Mesenchymal stem cell (in vitro differentiated cells and primary cell): ENCODE measurements around the gene TCHP.

Source experiments
- DNase-seq: peaks from one replicate; pipeline ENCODE4 v3.0.0-alpha.2; 2013
- H2AFZ ChIP-seq: one replicate; pipeline ENCODE4 v1.6.1; 2013; ENCODE audit warnings: low read depth, mild to moderate bottlenecking, control low read depth, inconsistent platforms, low read length, moderate library complexity
- H2AK5ac ChIP-seq: 2 replicates; pipeline ENCODE4 v1.6.1; 2013; ENCODE audit warnings: low read length, moderate library complexity, mild to moderate bottlenecking, inconsistent platforms; ENCODE audit not compliant: severe bottlenecking
- H2BK120ac ChIP-seq: one replicate; pipeline ENCODE4 v1.6.1; 2013; ENCODE audit warnings: low read depth, mild to moderate bottlenecking, inconsistent platforms, low read length, moderate library complexity
- H2BK12ac ChIP-seq, 2 experiments: one replicate each; pipeline ENCODE4 v1.6.1; 2013; ENCODE audit warnings: inconsistent platforms in 2 of 2, low read length in 2 of 2, mild to moderate bottlenecking in 2 of 2, moderate library complexity in 2 of 2, control low read depth in 1 of 2
- H2BK15ac ChIP-seq: one replicate; pipeline ENCODE4 v1.6.1; 2013; ENCODE audit warnings: mild to moderate bottlenecking, low read depth, inconsistent platforms; ENCODE audit not compliant: poor library complexity, severe bottlenecking
- H2BK5ac ChIP-seq: 2 replicates; pipeline ENCODE4 v1.6.1; 2013; ENCODE audit warnings: low read depth, mild to moderate bottlenecking, low read length, control low read depth, inconsistent platforms; ENCODE audit not compliant: poor library complexity, severe bottlenecking
- H3K14ac ChIP-seq, 2 experiments: one replicate each; pipeline ENCODE4 v1.6.1; 2013; ENCODE audit warnings: inconsistent platforms in 2 of 2, low read length in 2 of 2, control low read depth in 1 of 2, mild to moderate bottlenecking in 1 of 2, moderate library complexity in 1 of 2
- H3K18ac ChIP-seq, 2 experiments: one replicate each; pipeline ENCODE4 v1.6.1; 2013; ENCODE audit warnings: inconsistent platforms in 2 of 2, low read length in 2 of 2, control low read depth in 1 of 2, low read depth in 1 of 2, mild to moderate bottlenecking in 1 of 2
- H3K23ac ChIP-seq, 2 experiments: one replicate each; pipeline ENCODE4 v1.6.1; 2013; ENCODE audit warnings: inconsistent platforms in 2 of 2, low read length in 2 of 2, mild to moderate bottlenecking in 2 of 2, moderate library complexity in 2 of 2, control low read depth in 1 of 2
- H3K27ac ChIP-seq: 2 replicates; pipeline ENCODE4 v1.5.1; 2013; ENCODE audit warnings: mild to moderate bottlenecking, moderate library complexity, low read length, control low read depth, inconsistent platforms; ENCODE audit not compliant: poor library complexity, severe bottlenecking
- H3K27me3 ChIP-seq, 2 experiments: 2 replicates each; pipeline versions ENCODE4 v1.6.1 to v1.7.0; 2013; ENCODE audit warnings: low read length in 2 of 2, mild to moderate bottlenecking in 2 of 2, moderate library complexity in 2 of 2, control low read depth in 1 of 2, inconsistent platforms in 1 of 2; ENCODE audit not compliant: control insufficient read depth in 1 of 2, insufficient read depth in 1 of 2
- H3K36me3 ChIP-seq, 2 experiments: 2 replicates each; pipeline versions ENCODE4 v1.6.1 to v1.7.0; 2013; ENCODE audit warnings: low read length in 2 of 2, control low read depth in 1 of 2, inconsistent platforms in 1 of 2, low read depth in 1 of 2, mild to moderate bottlenecking in 1 of 2; ENCODE audit not compliant: insufficient read depth in 2 of 2, control insufficient read depth in 1 of 2
- H3K4ac ChIP-seq, 2 experiments: one replicate each; pipeline ENCODE4 v1.6.1; 2013; ENCODE audit warnings: inconsistent platforms in 2 of 2, low read length in 2 of 2, mild to moderate bottlenecking in 2 of 2, moderate library complexity in 2 of 2, control low read depth in 1 of 2, low read depth in 1 of 2
- H3K4me1 ChIP-seq: 2 replicates; pipeline ENCODE4 v1.6.1; 2013; ENCODE audit warnings: low read depth, low read length, control low read depth; ENCODE audit not compliant: control insufficient read depth, insufficient read depth
- H3K4me2 ChIP-seq: 2 replicates; pipeline ENCODE4 v1.6.1; 2013; ENCODE audit warnings: low read length, mild to moderate bottlenecking, inconsistent platforms; ENCODE audit not compliant: poor library complexity, severe bottlenecking
- H3K4me3 ChIP-seq, 2 experiments: 2 replicates each; pipeline versions ENCODE4 v1.5.1 to v1.7.0; 2013; ENCODE audit warnings: low read length in 2 of 2, mild to moderate bottlenecking in 2 of 2, control low read depth in 1 of 2, low read depth in 1 of 2; ENCODE audit not compliant: insufficient read depth in 1 of 2
- H3K79me1 ChIP-seq: replicated peaks from 2 replicates; pipeline ENCODE4 v1.6.1; 2013; ENCODE audit warnings: mild to moderate bottlenecking, control low read depth, low read length, inconsistent platforms; ENCODE audit not compliant: poor library complexity, severe bottlenecking
- H3K9ac ChIP-seq: 2 replicates; pipeline ENCODE4 v1.7.0; 2013; ENCODE audit warnings: mild to moderate bottlenecking, low read length, moderate library complexity
- H3K9me3 ChIP-seq: 2 replicates; pipeline ENCODE4 v1.7.0; 2013; ENCODE audit warnings: mild to moderate bottlenecking, low read length; ENCODE audit not compliant: control insufficient read depth
- H4K8ac ChIP-seq: one replicate; pipeline ENCODE4 v1.6.1; 2013; ENCODE audit warnings: inconsistent platforms, mild to moderate bottlenecking, low read length, moderate library complexity
- H4K91ac ChIP-seq: one replicate; pipeline ENCODE4 v1.6.1; 2013; ENCODE audit warnings: mild to moderate bottlenecking, low read length, inconsistent platforms
- WGBS: methylation state at CpG from one replicate; pipeline ENCODE4 v1.1.7; 2013; ENCODE audit warnings: mixed read lengths; 5-methylcytosine and 5-hydroxymethylcytosine counted together

Gene TCHP

GRCh38 chr12:109902891-109903418 lies 2.9 kb downstream of the TCHP start:
- Histone ChIP-seq H2AK5ac (no peak overlapping the region), H3K18ac (no peak overlapping the region), H3K4me3 (no peak overlapping the region), H3K14ac (no peak overlapping the region), H4K8ac (no peak overlapping the region), H4K91ac (no peak overlapping the region), H3K27ac (no peak overlapping the region), H3K4me2 (no peak overlapping the region), H3K27me3 (no peaks in the 10 kb centered on the region), H3K36me3 (peaks cover 44 to 53% of the 10 kb centered on the region in 2 experiments), H3K79me1 (peaks cover 15% of the 10 kb centered on the region), H3K23ac (peak overlapping the region in 1 of 2 experiments; percentile 89), H2BK5ac (no peak overlapping the region), H3K4me1 (peaks cover 4% of the 10 kb centered on the region), H2AFZ (no peak overlapping the region), H2BK12ac (no peak overlapping the region), H3K9me3 (no peaks in the 10 kb centered on the region), H2BK120ac (no peak overlapping the region), H3K4ac (no peak overlapping the region), H3K9ac (peak overlapping the region; percentile 4), H2BK15ac (no peak overlapping the region)
- no peak for DNase-seq
- WGBS: 90% methylated on average over 15 of the region's 15 CpGs

- Histone ChIP-seq H3K4ac (no peak overlapping the region), H3K27ac (no peak overlapping the region), H2BK5ac (no peak overlapping the region), H3K4me2 (no peak overlapping the region), H2AK5ac (no peak overlapping the region), H2BK12ac (no peak overlapping the region), H3K9ac (no peak overlapping the region), H3K4me1 (peaks cover 3% of the 10 kb centered on the region), H4K8ac (no peak overlapping the region), H3K27me3 (no peaks in the 10 kb centered on the region), H3K23ac (no peak overlapping the region), H2BK120ac (no peak overlapping the region), H3K18ac (no peak overlapping the region), H3K14ac (no peak overlapping the region), H3K79me1 (peaks cover 13% of the 10 kb centered on the region), H3K4me3 (no peak overlapping the region), H2BK15ac (no peak overlapping the region), H3K9me3 (no peaks in the 10 kb centered on the region), H3K36me3 (peaks cover 55 to 76% of the 10 kb centered on the region in 2 experiments), H4K91ac (no peak overlapping the region), H2AFZ (peak overlapping the region; percentile 62)
- 94% methylated on average over 10 of the region's 10 CpGs for WGBS
- DNase-seq: no peak
These were observed 5.2 kb downstream of the TCHP start for GRCh38 chr12:109905301-109905700.

GRCh38 chr12:109910254-109910968 lies 10.3 kb downstream of the TCHP start:
- Histone ChIP-seq H3K27me3 (no peaks in the 10 kb centered on the region), H2AFZ (no peak overlapping the region), H4K8ac (no peak overlapping the region), H3K9me3 (no peaks in the 10 kb centered on the region), H3K18ac (no peak overlapping the region), H2BK120ac (no peak overlapping the region), H3K4me3 (no peak overlapping the region), H3K4me1 (peaks cover 1% of the 10 kb centered on the region), H3K4ac (no peak overlapping the region), H2BK12ac (no peak overlapping the region), H2AK5ac (no peak overlapping the region), H3K14ac (no peak overlapping the region), H3K27ac (no peak overlapping the region), H3K36me3 (peaks cover 63 to 98% of the 10 kb centered on the region in 2 experiments), H3K23ac (no peak overlapping the region), H3K79me1 (peaks cover 2% of the 10 kb centered on the region), H2BK5ac (no peak overlapping the region), H3K9ac (no peak overlapping the region), H3K4me2 (no peak overlapping the region), H4K91ac (no peak overlapping the region), H2BK15ac (no peak overlapping the region)
- DNase-seq: no peak
- WGBS: 92% methylated on average over 7 of the region's 8 CpGs

GRCh38 chr12:109910969-109911348 lies 10.9 kb downstream of the TCHP start:
- Histone ChIP-seq H3K4me1 (peaks cover 1% of the 10 kb centered on the region), H3K4me3 (no peak overlapping the region), H2BK5ac (no peak overlapping the region), H3K14ac (no peak overlapping the region), H2BK15ac (no peak overlapping the region), H2BK120ac (no peak overlapping the region), H3K36me3 (peaks cover 65 to 98% of the 10 kb centered on the region in 2 experiments), H3K9me3 (no peaks in the 10 kb centered on the region), H4K91ac (no peak overlapping the region), H3K18ac (no peak overlapping the region), H3K79me1 (peaks cover 2% of the 10 kb centered on the region), H2AK5ac (no peak overlapping the region), H4K8ac (no peak overlapping the region), H2AFZ (no peak overlapping the region), H3K9ac (no peak overlapping the region), H3K27ac (no peak overlapping the region), H3K4ac (no peak overlapping the region), H3K4me2 (no peak overlapping the region), H3K23ac (no peak overlapping the region), H2BK12ac (no peak overlapping the region), H3K27me3 (no peaks in the 10 kb centered on the region)
- DNase-seq: peak; percentile 28
- 65% methylated on average over 12 of the region's 12 CpGs for WGBS
